Esophagus squamous epithelium (tissue), 5 donors: ENCODE data around the gene KIF2A. TPM values are rescaled to one million over a fixed set of nuclear protein-coding genes. Genes with fewer than 3 reads are reported as not detected.

Experiments used
- DNase-seq: peaks from one replicate; lab custom pipeline; 2025; lab: John Stamatoyannopoulos, UW
- H3K27ac ChIP-seq, 4 donors: fragments of 200-600 bp; sonication (generic); one replicate each; pipeline ENCODE4 v1.5.1; 2016 to 2019; ENCODE audit warnings: mild to moderate bottlenecking in 1 of 4
- H3K27me3 ChIP-seq, 4 donors: fragments of 200-600 bp; sonication (generic); 1 replicate in 3 of 4; 2 replicates in 1 of 4; pipeline versions ENCODE4 v1.5.1 to v1.6.0; 2017 to 2021; ENCODE audit warnings: antibody characterized with exemption in 1 of 4
- H3K36me3 ChIP-seq, 3 donors: fragments of 200-600 bp; sonication (generic); one replicate each; pipeline ENCODE4 v1.5.1; 2016 to 2019
- H3K4me1 ChIP-seq, 3 donors: fragments of 200-600 bp; sonication (generic); one replicate each; pipeline ENCODE4 v1.5.1; 2017 to 2019
- H3K4me3 ChIP-seq, 4 donors: fragments of 200-600 bp; sonication (generic); 1 replicate in 3 of 4; 2 replicates in 1 of 4; pipeline ENCODE4 v1.5.1; 2016 to 2019; ENCODE audit warnings: mild to moderate bottlenecking in 2 of 4, moderate library complexity in 1 of 4
- H3K9me3 ChIP-seq, 3 donors: fragments of 200-600 bp; sonication (generic); one replicate each; pipeline ENCODE4 v1.5.1; 2016 to 2019
- POLR2A ChIP-seq, 4 donors: fragments of 450-650 bp; IDR thresholded peaks; one replicate each; pipeline ENCODE4 v1.6.1; 2017; ENCODE audit warnings: antibody characterized with exemption in 4 of 4, mild to moderate bottlenecking in 4 of 4, moderate library complexity in 3 of 4
- WGBS, 2 donors: methylation state at CpG; one replicate each; pipeline ENCODE4 v1.1.5; 2018; 5-methylcytosine and 5-hydroxymethylcytosine counted together
- intact Hi-C: fragments of 100-400 bp; cut with DNase I; formaldehyde crosslinking; loops from one replicate; pipeline ENCODE4 v1.15.0; 2022
- total RNA-seq, 4 donors: library from RNA; depleted of rRNA; stranded (reverse); fragments of >200 nt; gene quantifications; one replicate each; pipeline ENCODE4 v1.1.0, GENCODE V29; 2016
- TF ChIP-seq, protein P1 (sequence below), 6 experiments: fragments of 450-650 bp in 4 of 6; fragments of 200-600 bp in 2 of 6; sonication (generic) in 2 of 6; IDR thresholded peaks; one replicate each; pipeline ENCODE4 v1.5.1; 2016 to 2019; ENCODE audit warnings: antibody characterized with exemption in 6 of 6, mild to moderate bottlenecking in 4 of 6, moderate library complexity in 4 of 6
- donor health status: DM: yes; HTN: yes; CAD: no.

The KIF2A gene
- total RNA-seq, 4 donors from 2014 or later = 14.0 to 43.1 (median 26.4) TPM

DNA sequence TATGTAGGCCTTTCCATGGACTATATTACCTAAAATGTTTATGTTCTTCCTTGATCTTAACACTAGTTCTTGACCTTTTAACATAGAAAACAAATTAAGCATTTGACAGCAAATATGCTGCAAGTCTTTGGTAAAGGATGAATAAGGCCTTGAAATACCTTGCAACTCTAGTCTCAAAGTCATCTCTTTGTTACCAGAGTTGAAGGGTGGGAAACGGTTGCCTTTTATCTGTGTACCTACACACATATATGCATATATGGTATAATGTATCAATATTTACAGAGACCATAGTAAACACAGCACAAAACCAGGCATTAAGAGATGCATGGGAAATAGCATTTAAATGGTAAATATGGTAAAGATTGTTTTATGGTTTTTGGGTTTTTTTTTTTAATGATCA, 16.5 kb downstream of the KIF2A start:
- Histone ChIP-seq H3K27ac (no peak overlapping the region), H3K9me3 (no peaks in the 10 kb centered on the region), H3K4me3 (no peak overlapping the region), H3K4me1 (peaks cover 0 to 7% (median 0%) of the 10 kb centered on the region in 3 donors), H3K27me3 (no peaks in the 10 kb centered on the region), H3K36me3 (peaks cover 0 to 18% (median 0%) of the 10 kb centered on the region in 3 donors)
- no peak for TF ChIP-seq POLR2A (IDR thresholded peaks at IDR 0.05)
- TF ChIP-seq, protein P1, sequence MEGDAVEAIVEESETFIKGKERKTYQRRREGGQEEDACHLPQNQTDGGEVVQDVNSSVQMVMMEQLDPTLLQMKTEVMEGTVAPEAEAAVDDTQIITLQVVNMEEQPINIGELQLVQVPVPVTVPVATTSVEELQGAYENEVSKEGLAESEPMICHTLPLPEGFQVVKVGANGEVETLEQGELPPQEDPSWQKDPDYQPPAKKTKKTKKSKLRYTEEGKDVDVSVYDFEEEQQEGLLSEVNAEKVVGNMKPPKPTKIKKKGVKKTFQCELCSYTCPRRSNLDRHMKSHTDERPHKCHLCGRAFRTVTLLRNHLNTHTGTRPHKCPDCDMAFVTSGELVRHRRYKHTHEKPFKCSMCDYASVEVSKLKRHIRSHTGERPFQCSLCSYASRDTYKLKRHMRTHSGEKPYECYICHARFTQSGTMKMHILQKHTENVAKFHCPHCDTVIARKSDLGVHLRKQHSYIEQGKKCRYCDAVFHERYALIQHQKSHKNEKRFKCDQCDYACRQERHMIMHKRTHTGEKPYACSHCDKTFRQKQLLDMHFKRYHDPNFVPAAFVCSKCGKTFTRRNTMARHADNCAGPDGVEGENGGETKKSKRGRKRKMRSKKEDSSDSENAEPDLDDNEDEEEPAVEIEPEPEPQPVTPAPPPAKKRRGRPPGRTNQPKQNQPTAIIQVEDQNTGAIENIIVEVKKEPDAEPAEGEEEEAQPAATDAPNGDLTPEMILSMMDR (IDR thresholded peaks at IDR 0.05) = no peak
- DNase-seq = no peak
- 84 to 89% methylated on average over 1 of the region's 1 CpG for WGBS, 2 donors
- intact Hi-C loops = no loop called here

DNA sequence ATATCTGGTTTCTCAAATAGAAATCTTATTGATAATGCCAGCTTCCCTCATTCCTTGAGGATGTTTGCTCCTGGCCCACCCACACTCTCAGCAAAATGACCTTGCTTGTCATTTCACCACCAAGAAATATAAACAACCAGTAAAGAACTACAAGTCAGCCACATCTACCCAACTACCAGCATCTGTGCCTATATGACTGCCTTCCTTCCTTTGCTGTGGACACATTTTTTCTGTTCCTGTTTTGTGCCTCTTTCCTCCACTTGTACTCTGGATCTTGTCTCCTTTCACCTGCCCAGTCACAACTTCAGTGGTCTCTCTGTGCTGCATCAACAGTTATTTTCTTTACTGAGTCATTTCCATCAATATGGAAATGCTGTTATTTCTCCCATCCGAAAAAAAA, 20.3 kb downstream of the KIF2A start:
- H3K27ac ChIP-seq = no peak overlapping the region
- TF ChIP-seq POLR2A (IDR thresholded peaks at IDR 0.05) = no peak
- TF ChIP-seq, protein P1 (IDR thresholded peaks at IDR 0.05) = no peak
- H3K9me3 ChIP-seq = no peaks in the 10 kb centered on the region
- H3K4me1 ChIP-seq = peaks cover 0 to 23% (median 3%) of the 10 kb centered on the region in 3 donors
- WGBS, 2 donors = 80 to 100% methylated on average over 1 of the region's 1 CpG
- no peak overlapping the region for H3K4me3 ChIP-seq
- DNase-seq = no peak
- no peaks in the 10 kb centered on the region for H3K27me3 ChIP-seq
- intact Hi-C loops = no loop called here
- H3K36me3 ChIP-seq = peaks cover 0 to 18% (median 0%) of the 10 kb centered on the region in 3 donors

DNA sequence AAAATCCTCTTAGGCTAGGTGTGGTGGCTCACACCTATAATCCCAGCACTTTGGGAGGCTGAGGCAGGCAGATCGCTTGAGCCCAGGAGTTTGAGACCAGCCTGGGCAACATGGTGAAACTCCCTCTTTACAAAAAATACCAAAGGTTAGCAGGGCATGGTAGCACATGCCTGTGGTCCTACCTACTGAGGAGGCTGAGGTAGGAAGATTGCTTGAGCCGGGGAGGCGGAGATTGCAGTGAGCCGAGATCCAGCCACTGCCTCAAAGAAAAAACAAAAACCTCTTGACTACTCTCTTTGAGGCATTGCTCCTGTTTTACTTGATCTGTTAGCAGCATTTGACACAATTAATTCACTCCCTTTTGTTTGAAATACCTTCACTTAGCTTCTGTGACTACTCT, 20.7 kb downstream of the KIF2A start:
- H3K4me1 ChIP-seq = peaks cover 0 to 27% (median 5%) of the 10 kb centered on the region in 3 donors
- intact Hi-C loops = no loop called here
- WGBS, 2 donors = 91 to 95% methylated on average over 4 of the region's 4 CpGs
- no peak overlapping the region for H3K27ac ChIP-seq
- no peak for TF ChIP-seq POLR2A (IDR thresholded peaks at IDR 0.05)
- TF ChIP-seq, protein P1 (IDR thresholded peaks at IDR 0.05) = no peak
- no peak for DNase-seq
- no peak overlapping the region for H3K4me3 ChIP-seq
- H3K36me3 ChIP-seq = peaks cover 0 to 16% (median 0%) of the 10 kb centered on the region in 3 donors
- no peaks in the 10 kb centered on the region for H3K9me3 ChIP-seq
- H3K27me3 ChIP-seq = no peaks in the 10 kb centered on the region

DNA sequence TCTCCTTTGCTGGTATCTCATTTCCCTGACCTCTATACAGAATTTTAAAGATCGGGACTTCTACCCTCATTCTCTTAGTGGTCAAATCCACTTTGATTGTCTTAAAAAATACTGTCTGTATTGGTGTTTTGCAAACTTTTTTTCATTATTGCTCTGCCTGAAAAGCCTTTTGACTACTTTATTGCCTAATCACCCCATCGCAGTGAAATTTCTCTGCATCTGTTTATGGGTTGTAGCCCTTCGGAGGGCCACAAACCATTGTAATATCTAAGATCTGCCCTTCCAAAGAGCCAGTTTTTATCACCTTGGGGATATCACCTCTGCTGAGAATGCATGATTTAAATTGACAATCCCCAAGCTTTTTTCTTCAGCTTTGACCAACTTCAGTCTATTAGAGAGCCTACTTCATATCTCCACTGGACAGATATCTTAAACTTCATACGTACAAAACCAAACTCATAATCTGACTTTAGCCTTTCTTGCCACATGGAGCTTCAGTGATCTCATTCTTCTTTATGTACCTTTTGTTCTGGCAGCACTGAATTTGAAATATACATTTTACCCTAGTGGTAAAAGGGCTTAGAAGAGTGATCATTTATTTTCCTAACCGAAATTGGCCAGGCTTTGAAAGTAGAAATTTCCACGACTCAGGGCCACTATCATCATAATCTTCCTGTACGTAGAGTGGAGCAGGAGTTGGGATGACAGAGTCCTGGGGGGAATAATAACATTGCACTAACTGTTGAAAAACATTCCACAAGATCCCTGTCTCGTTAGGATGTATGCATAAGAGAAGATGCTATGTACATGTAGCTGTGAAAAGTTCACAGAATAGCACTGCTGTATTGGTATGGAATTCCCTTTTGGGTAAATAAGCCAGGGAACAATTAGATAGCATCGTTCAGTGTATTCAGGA, 21.4 kb downstream of the KIF2A start:
- DNase-seq = no peak
- Histone ChIP-seq H3K36me3 (peaks cover 0 to 11% (median 0%) of the 10 kb centered on the region in 3 donors), H3K27me3 (no peaks in the 10 kb centered on the region), H3K9me3 (no peaks in the 10 kb centered on the region), H3K4me3 (no peak overlapping the region), H3K4me1 (peaks cover 0 to 34% (median 9%) of the 10 kb centered on the region in 3 donors), H3K27ac (no peak overlapping the region)
- intact Hi-C loops = no loop called here
- 79 to 83% methylated on average over 9 of the region's 9 CpGs for WGBS, 2 donors
- TF ChIP-seq POLR2A (IDR thresholded peaks at IDR 0.05) = no peak
- TF ChIP-seq, protein P1 (IDR thresholded peaks at IDR 0.05) = no peak
